Measurements from ENCODE around the gene EHD2. TPM values are rescaled to one million over a fixed set of nuclear protein-coding genes. Genes with fewer than 3 reads are reported as not detected.

EHD2 gene
- total and polyA plus RNA-seq, 2 donors (not counting 1 experiment from before 2014, with no cell fraction given) = 97.0 to 192 TPM

DNA sequence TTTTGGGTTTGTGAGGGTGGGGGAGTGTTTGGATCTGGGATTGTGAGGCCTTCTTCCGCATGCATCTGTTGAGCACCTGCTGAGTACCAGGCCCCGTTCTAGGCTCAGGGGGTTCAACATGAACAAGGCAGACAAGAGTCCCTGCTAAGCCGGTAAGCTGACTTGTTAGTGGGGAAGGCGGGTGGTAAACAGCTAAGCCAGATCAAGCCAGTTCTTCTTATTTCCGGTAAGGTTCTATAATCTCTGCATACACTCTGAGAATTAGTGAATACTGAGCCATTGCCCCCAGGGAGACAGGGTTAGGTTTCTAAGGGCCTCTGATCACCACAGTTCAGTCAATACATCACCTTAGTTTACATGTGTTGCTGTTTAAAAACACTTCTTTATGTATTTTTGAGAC, 9.9 kb upstream of the EHD2 start:
- H3K36me3 ChIP-seq (ENCODE audit: control insufficient read depth, insufficient read depth, low read length) = peaks cover 18% of the 10 kb centered on the region
- H3K79me2 ChIP-seq (ENCODE audit: control insufficient read depth, insufficient read depth, low read length) = no peaks in the 10 kb centered on the region
- H3K4me3 ChIP-seq (replicated peaks in 1 of 4; ENCODE audit: control extremely low read depth in 1 of 4, insufficient read depth in 1 of 4, low read depth in 3 of 4, low read length in 4 of 4) = no peak overlapping the region
- no peak overlapping the region for H3K9ac ChIP-seq (ENCODE audit: insufficient read depth, low read length)
- peak overlapping the region; percentile 28 for H3K27ac ChIP-seq (ENCODE audit: insufficient read depth, low read length)
- no peak for DNase-seq (ENCODE audit: low read depth in 2 of 2)
- H3K9me3 ChIP-seq (ENCODE audit: control insufficient read depth, insufficient read depth, low read depth, low read length) = no peaks in the 10 kb centered on the region
- H3K27me3 ChIP-seq (ENCODE audit: control insufficient read depth, insufficient read depth, low read length) = no peaks in the 10 kb centered on the region
- no peaks in the 10 kb centered on the region for H4K20me1 ChIP-seq (ENCODE audit: control insufficient read depth, extremely low read depth, insufficient read depth, low read length)
- H3K4me1 ChIP-seq (ENCODE audit: control insufficient read depth, extremely low read depth, insufficient read depth, low read length) = no peaks in the 10 kb centered on the region
- TF ChIP-seq, protein P1, sequence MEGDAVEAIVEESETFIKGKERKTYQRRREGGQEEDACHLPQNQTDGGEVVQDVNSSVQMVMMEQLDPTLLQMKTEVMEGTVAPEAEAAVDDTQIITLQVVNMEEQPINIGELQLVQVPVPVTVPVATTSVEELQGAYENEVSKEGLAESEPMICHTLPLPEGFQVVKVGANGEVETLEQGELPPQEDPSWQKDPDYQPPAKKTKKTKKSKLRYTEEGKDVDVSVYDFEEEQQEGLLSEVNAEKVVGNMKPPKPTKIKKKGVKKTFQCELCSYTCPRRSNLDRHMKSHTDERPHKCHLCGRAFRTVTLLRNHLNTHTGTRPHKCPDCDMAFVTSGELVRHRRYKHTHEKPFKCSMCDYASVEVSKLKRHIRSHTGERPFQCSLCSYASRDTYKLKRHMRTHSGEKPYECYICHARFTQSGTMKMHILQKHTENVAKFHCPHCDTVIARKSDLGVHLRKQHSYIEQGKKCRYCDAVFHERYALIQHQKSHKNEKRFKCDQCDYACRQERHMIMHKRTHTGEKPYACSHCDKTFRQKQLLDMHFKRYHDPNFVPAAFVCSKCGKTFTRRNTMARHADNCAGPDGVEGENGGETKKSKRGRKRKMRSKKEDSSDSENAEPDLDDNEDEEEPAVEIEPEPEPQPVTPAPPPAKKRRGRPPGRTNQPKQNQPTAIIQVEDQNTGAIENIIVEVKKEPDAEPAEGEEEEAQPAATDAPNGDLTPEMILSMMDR (conservative IDR thresholded peaks at IDR 0.05 in 1 of 2, IDR thresholded peaks at IDR 0.05 in 1 of 2; ENCODE audit: low read depth in 1 of 2, low read length in 2 of 2) = no peak
- TF ChIP-seq EZH2 (IDR thresholded peaks at IDR 0.05; ENCODE audit: low read length, missing control alignments) = no peak
- no peak overlapping the region for H2AFZ ChIP-seq (ENCODE audit: low read length)
- no peak overlapping the region for H3K4me2 ChIP-seq (ENCODE audit: extremely low read depth, insufficient read depth, low read length)

DNA sequence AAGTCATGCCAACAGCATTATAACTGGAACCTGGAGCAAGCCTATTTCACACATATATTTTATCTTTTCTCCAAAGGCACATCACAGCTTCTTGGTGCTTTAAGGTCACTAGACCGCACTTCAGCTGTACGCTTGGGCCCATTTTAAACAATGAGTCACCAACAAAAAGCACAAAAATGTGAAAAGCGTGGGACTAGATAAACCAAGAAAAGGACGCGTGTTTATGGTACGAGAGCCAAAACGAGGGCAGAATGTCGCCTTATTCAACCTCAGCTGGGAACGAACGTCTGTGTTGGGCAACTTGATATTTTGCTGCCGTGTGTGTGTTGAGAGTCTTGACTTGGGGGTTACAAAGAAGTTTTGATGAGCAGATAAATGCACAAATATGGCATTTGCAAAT, 9.2 kb upstream of the EHD2 start:
- Histone ChIP-seq H2AFZ (ENCODE audit: low read length) (no peak overlapping the region), H3K27ac (ENCODE audit: insufficient read depth, low read length) (peak overlapping the region; percentile 43), H3K4me3 (replicated peaks in 1 of 4; ENCODE audit: control extremely low read depth in 1 of 4, insufficient read depth in 1 of 4, low read depth in 3 of 4, low read length in 4 of 4) (no peak overlapping the region), H3K9me3 (ENCODE audit: control insufficient read depth, insufficient read depth, low read depth, low read length) (no peaks in the 10 kb centered on the region), H3K27me3 (ENCODE audit: control insufficient read depth, insufficient read depth, low read length) (no peaks in the 10 kb centered on the region), H4K20me1 (ENCODE audit: control insufficient read depth, extremely low read depth, insufficient read depth, low read length) (no peaks in the 10 kb centered on the region), H3K36me3 (ENCODE audit: control insufficient read depth, insufficient read depth, low read length) (peaks cover 13% of the 10 kb centered on the region), H3K4me1 (ENCODE audit: control insufficient read depth, extremely low read depth, insufficient read depth, low read length) (no peaks in the 10 kb centered on the region), H3K9ac (ENCODE audit: insufficient read depth, low read length) (no peak overlapping the region), H3K4me2 (ENCODE audit: extremely low read depth, insufficient read depth, low read length) (no peak overlapping the region), H3K79me2 (ENCODE audit: control insufficient read depth, insufficient read depth, low read length) (no peaks in the 10 kb centered on the region)
- no peak for TF ChIP-seq EZH2 (IDR thresholded peaks at IDR 0.05; ENCODE audit: low read length, missing control alignments)
- TF ChIP-seq, protein P1 (conservative IDR thresholded peaks at IDR 0.05 in 1 of 2, IDR thresholded peaks at IDR 0.05 in 1 of 2; ENCODE audit: low read depth in 1 of 2, low read length in 2 of 2) = no peak
- DNase-seq (ENCODE audit: low read depth in 2 of 2) = peak; percentile 91 to 94

DNA sequence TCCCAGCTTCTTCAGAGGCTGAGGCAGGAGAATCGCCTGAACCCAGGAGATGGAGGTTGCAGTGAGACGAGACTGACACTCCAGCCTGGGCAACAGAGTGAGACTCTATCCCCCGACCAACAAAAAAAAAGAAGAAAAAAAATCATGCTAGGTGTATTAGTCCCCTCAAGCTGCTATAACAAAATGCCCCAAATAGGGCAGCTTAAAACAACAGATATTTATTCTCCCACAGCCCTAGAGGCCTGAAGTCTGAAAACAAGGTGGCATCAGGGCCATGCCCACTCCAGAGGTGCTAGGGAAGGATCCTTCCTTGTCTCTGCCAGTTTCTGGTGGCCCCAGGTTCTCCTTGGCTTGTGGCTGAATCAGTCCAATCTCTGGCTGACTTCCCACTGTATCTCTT, 8.6 kb upstream of the EHD2 start:
- no peak for TF ChIP-seq EZH2 (IDR thresholded peaks at IDR 0.05; ENCODE audit: low read length, missing control alignments)
- DNase-seq (ENCODE audit: low read depth in 2 of 2) = no peak
- Histone ChIP-seq H3K4me3 (replicated peaks in 1 of 4; ENCODE audit: control extremely low read depth in 1 of 4, insufficient read depth in 1 of 4, low read depth in 3 of 4, low read length in 4 of 4) (no peak overlapping the region), H3K36me3 (ENCODE audit: control insufficient read depth, insufficient read depth, low read length) (peaks cover 10% of the 10 kb centered on the region), H3K9ac (ENCODE audit: insufficient read depth, low read length) (no peak overlapping the region), H3K27me3 (ENCODE audit: control insufficient read depth, insufficient read depth, low read length) (no peaks in the 10 kb centered on the region), H4K20me1 (ENCODE audit: control insufficient read depth, extremely low read depth, insufficient read depth, low read length) (no peaks in the 10 kb centered on the region), H3K9me3 (ENCODE audit: control insufficient read depth, insufficient read depth, low read depth, low read length) (no peaks in the 10 kb centered on the region), H3K27ac (ENCODE audit: insufficient read depth, low read length) (no peak overlapping the region), H3K4me1 (ENCODE audit: control insufficient read depth, extremely low read depth, insufficient read depth, low read length) (no peaks in the 10 kb centered on the region), H2AFZ (ENCODE audit: low read length) (no peak overlapping the region), H3K79me2 (ENCODE audit: control insufficient read depth, insufficient read depth, low read length) (no peaks in the 10 kb centered on the region), H3K4me2 (ENCODE audit: extremely low read depth, insufficient read depth, low read length) (no peak overlapping the region)
